Endothelial cell (in vitro differentiated cells): ENCODE data around the gene FBP1. TPM values are rescaled to one million over a fixed set of nuclear protein-coding genes. Genes with fewer than 3 reads are reported as not detected.

Experiments
- DNase-seq: peaks from one replicate; pipeline ENCODE4 v3.0.0; 2021; ENCODE audit warnings: low spot score
- H3K27ac Mint-ChIP-seq: one replicate; pipeline ENCODE4 v1.8.0; 2021; ENCODE audit warnings: mixed read lengths, inconsistent platforms; ENCODE audit not compliant: unreplicated experiment
- H3K27me3 Mint-ChIP-seq: one replicate; pipeline ENCODE4 v1.8.0; 2021; ENCODE audit warnings: mild to moderate bottlenecking, moderate library complexity, mixed read lengths, inconsistent platforms; ENCODE audit not compliant: unreplicated experiment
- H3K36me3 Mint-ChIP-seq: one replicate; pipeline ENCODE4 v1.8.0; 2021; ENCODE audit warnings: mild to moderate bottlenecking, low read depth, mixed read lengths, inconsistent platforms; ENCODE audit not compliant: unreplicated experiment
- H3K4me1 Mint-ChIP-seq: one replicate; pipeline ENCODE4 v1.8.0; 2021; ENCODE audit warnings: mild to moderate bottlenecking, mixed read lengths, inconsistent platforms; ENCODE audit not compliant: unreplicated experiment
- H3K4me3 Mint-ChIP-seq: one replicate; pipeline ENCODE4 v1.8.0; 2021; ENCODE audit warnings: mild to moderate bottlenecking, mixed read lengths, inconsistent platforms; ENCODE audit not compliant: unreplicated experiment
- H3K9me3 Mint-ChIP-seq: one replicate; pipeline ENCODE4 v1.8.0; 2021; ENCODE audit warnings: mixed read lengths, inconsistent platforms; ENCODE audit not compliant: unreplicated experiment
- CTCF ChIP-seq: fragments of 200-600 bp; sonication (generic); IDR thresholded peaks from one replicate; pipeline ENCODE4 v1.5.0; 2021; ENCODE audit warnings: antibody characterized with exemption; ENCODE audit not compliant: unreplicated experiment
- total RNA-seq: library from RNA; stranded (reverse); fragmentation: NEBNext Ultra II Directional; extraction: Animal tissue kit (Norgen Biotek cat#: 25700); gene quantifications from one replicate; pipeline ENCODE4 v1.2.1, GENCODE V29; 2021; ENCODE audit not compliant: unreplicated experiment

FBP1 gene
- total RNA-seq, 1 donor from 2014 or later: not detected

DNA sequence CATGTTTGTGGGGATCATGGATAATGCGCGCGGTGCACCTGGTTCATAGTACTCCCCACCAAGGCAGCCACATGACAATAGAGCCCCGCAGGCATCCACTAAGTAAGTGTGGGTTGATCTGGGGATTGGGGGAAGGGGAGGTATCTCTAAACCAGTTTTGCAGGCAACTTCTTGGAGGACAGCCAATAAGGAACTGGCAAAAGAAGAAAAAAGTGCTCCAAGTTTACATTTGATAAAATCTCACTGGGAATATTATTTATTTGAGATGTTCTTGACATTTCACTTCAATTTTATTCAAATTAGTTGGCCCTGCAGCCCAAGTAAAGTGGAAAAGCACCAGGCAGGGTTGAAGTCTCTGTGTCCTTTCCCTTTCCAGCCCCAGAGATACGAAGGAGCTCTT lies 8.5 kb downstream of the FBP1 start:
- Mint-ChIP-seq H3K36me3 (no peaks in the 10 kb centered on the region), H3K4me3 (no peak overlapping the region), H3K27ac (no peak overlapping the region), H3K4me1 (no peaks in the 10 kb centered on the region), H3K9me3 (no peaks in the 10 kb centered on the region), H3K27me3 (no peaks in the 10 kb centered on the region)
- no peak for DNase-seq
- TF ChIP-seq CTCF: no peak

DNA sequence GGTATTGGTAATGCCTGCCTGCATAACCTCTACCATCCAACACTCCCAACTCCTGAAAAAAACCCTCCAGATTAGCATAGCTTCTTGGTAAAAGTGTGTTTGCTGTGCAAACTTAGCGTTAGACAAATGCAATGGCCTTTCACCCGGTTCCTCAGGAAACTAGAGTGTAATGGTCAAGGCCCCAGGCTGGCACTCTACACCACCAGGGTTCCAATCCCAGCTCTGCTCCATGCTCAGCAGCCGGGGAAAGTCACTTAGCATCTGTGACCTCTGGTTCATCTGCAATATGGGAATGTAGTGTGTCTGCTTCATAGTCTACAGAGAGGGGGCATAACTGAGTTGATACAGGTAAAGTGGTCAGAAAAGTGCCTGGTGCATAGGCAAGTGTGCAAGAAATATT lies 9.0 kb downstream of the FBP1 start:
- H3K36me3 Mint-ChIP-seq: no peaks in the 10 kb centered on the region
- no peaks in the 10 kb centered on the region for H3K4me1 Mint-ChIP-seq
- no peaks in the 10 kb centered on the region for H3K9me3 Mint-ChIP-seq
- H3K27me3 Mint-ChIP-seq: no peaks in the 10 kb centered on the region
- H3K4me3 Mint-ChIP-seq: no peak overlapping the region
- DNase-seq: no peak
- H3K27ac Mint-ChIP-seq: no peak overlapping the region
- no peak for TF ChIP-seq CTCF

- no peaks in the 10 kb centered on the region for H3K9me3 Mint-ChIP-seq
- H3K4me1 Mint-ChIP-seq: peaks cover 5% of the 10 kb centered on the region
- H3K4me3 Mint-ChIP-seq: no peak overlapping the region
- no peaks in the 10 kb centered on the region for H3K36me3 Mint-ChIP-seq
- TF ChIP-seq CTCF: no peak
- DNase-seq: no peak
- H3K27me3 Mint-ChIP-seq: peaks cover 5% of the 10 kb centered on the region
- no peak overlapping the region for H3K27ac Mint-ChIP-seq
These were observed 12.0 kb downstream of the FBP1 start for GRCh38 chr9:94627287-94627686.

DNA sequence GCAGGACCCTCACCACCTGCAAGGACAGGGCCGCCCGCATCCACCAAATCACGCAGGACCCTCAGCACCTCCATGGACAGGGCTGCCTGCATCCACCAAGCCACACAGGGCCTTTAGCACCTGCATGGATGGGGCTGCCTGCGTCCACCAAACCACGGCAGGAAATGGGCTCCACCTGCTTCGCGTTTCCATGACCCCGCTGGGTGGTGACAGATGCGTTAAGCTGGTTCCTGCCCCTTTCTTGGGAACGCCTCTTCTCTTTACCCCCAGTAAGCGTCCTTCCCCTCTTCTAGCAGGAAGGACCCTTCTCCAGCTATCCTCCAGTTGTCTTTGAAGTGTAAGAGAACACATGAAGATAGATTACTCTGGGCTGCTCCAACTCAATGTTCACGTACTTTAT lies 13.5 kb downstream of the FBP1 start:
- no peak for TF ChIP-seq CTCF
- no peak overlapping the region for H3K27ac Mint-ChIP-seq
- H3K9me3 Mint-ChIP-seq: no peaks in the 10 kb centered on the region
- H3K4me3 Mint-ChIP-seq: no peak overlapping the region
- no peak for DNase-seq
- H3K36me3 Mint-ChIP-seq: no peaks in the 10 kb centered on the region
- H3K27me3 Mint-ChIP-seq: peaks cover 5% of the 10 kb centered on the region
- peaks cover 5% of the 10 kb centered on the region for H3K4me1 Mint-ChIP-seq

GRCh38 chr9:94624629-94625028 lies 14.7 kb downstream of the FBP1 start:
- Mint-ChIP-seq H3K27me3 (peaks cover 5% of the 10 kb centered on the region), H3K27ac (peak overlapping the region; percentile 68)
- DNase-seq: no peak

More at GRCh38 chr9:94624629-94625028, 14.7 kb downstream of the FBP1 start:
- no peak for TF ChIP-seq CTCF
- peaks cover 5% of the 10 kb centered on the region for H3K4me1 Mint-ChIP-seq
- no peaks in the 10 kb centered on the region for H3K9me3 Mint-ChIP-seq
- no peaks in the 10 kb centered on the region for H3K36me3 Mint-ChIP-seq
- H3K4me3 Mint-ChIP-seq: no peak overlapping the region
